IMR-90 (cell line): Measurements from ENCODE around the gene ZNF185. TPM values are rescaled to one million over a fixed set of nuclear protein-coding genes. Genes with fewer than 3 reads are reported as not detected.
A peak's percentile ranks its signal among the peaks of the same experiment; 100 is the strongest.

ENCODE experiments used
- ATAC-seq: fragments of 200-7000 bp; cut with Tn5 transposase; 2 replicates; pipeline ENCODE4 v1.9.1; 2020; ENCODE audit warnings: low read depth, mild to moderate bottlenecking, moderate library complexity
- BruUV-seq: library from RNA; stranded (reverse); fragments of 400-500 nt; replicated peaks from 2 replicates; lab custom pipeline; 2021; lab: Mats Ljungman, UMichigan
- CTCF ChIA-PET: fragments of 300-600 bp; formaldehyde crosslinking; extraction: SDS; loops from one replicate; lab custom pipeline; 2021; ENCODE audit warnings: antibody characterized with exemption; lab: Yijun Ruan, JAX
- POLR2A ChIA-PET: fragments of 300-600 bp; sonication (Branson Sonifier 250); formaldehyde crosslinking; loops from one replicate; lab custom pipeline; 2022; ENCODE audit warnings: antibody characterized with exemption; ENCODE audit not compliant: unreplicated experiment; lab: Charles Lee
- DNase-seq: peaks from one replicate; pipeline ENCODE4 v3.0.0; 2013
- H2AFZ ChIP-seq: replicated peaks from 2 replicates; pipeline ENCODE3; 2013; ENCODE audit warnings: low read length, mild to moderate bottlenecking; ENCODE audit not compliant: poor library complexity
- H2AK5ac ChIP-seq: 2 replicates; pipeline ENCODE4 v1.6.1; 2013; ENCODE audit warnings: low read depth, low read length, inconsistent platforms
- H2AK9ac ChIP-seq: replicated peaks from 2 replicates; pipeline ENCODE3; 2013; ENCODE audit warnings: mild to moderate bottlenecking, low read depth, low read length, moderate library complexity; ENCODE audit not compliant: poor library complexity
- H2BK120ac ChIP-seq: 2 replicates; pipeline ENCODE4 v1.6.1; 2013; ENCODE audit warnings: low read depth, low read length, inconsistent platforms
- H2BK15ac ChIP-seq: 3 replicates; pipeline ENCODE4 v1.6.1; 2013; ENCODE audit warnings: low read depth, low read length, inconsistent platforms
- H2BK20ac ChIP-seq: 2 replicates; pipeline ENCODE4 v1.6.1; 2013; ENCODE audit warnings: low read depth, mild to moderate bottlenecking, inconsistent platforms, low read length, moderate library complexity
- H2BK5ac ChIP-seq: 2 replicates; pipeline ENCODE4 v1.6.1; 2013; ENCODE audit warnings: mild to moderate bottlenecking, low read depth, low read length, inconsistent platforms; ENCODE audit not compliant: poor library complexity, severe bottlenecking
- H3K14ac ChIP-seq: replicated peaks from 2 replicates; pipeline ENCODE4 v1.6.1; 2013; ENCODE audit warnings: low read depth, low read length, inconsistent platforms
- H3K18ac ChIP-seq: 2 replicates; pipeline ENCODE4 v1.6.1; 2013; ENCODE audit warnings: low read depth, low read length, control low read depth
- H3K23ac ChIP-seq: 2 replicates; pipeline ENCODE4 v1.6.1; 2013; ENCODE audit warnings: low read depth, low read length, inconsistent platforms
- H3K27ac ChIP-seq: 2 replicates; pipeline ENCODE4 v1.5.1; 2013; ENCODE audit warnings: mild to moderate bottlenecking, control low read depth, low read length; ENCODE audit not compliant: insufficient read depth
- H3K27me3 ChIP-seq: 2 replicates; pipeline ENCODE4 v1.6.1; 2013; ENCODE audit warnings: low read length; ENCODE audit not compliant: control insufficient read depth, insufficient read depth
- H3K36me3 ChIP-seq: 2 replicates; pipeline ENCODE4 v1.6.1; 2013; ENCODE audit warnings: low read length, mixed read lengths; ENCODE audit not compliant: control insufficient read depth, insufficient read depth
- H3K4ac ChIP-seq: 2 replicates; pipeline ENCODE4 v1.6.1; 2013; ENCODE audit warnings: low read depth, low read length, inconsistent platforms
- H3K4me1 ChIP-seq: 2 replicates; pipeline ENCODE4 v1.6.1; 2013; ENCODE audit warnings: low read length, mixed read lengths; ENCODE audit not compliant: control insufficient read depth, insufficient read depth
- H3K4me2 ChIP-seq: 2 replicates; pipeline ENCODE4 v1.6.1; 2013; ENCODE audit warnings: low read depth, mild to moderate bottlenecking, control low read depth, low read length, moderate library complexity
- H3K4me3 ChIP-seq: 2 replicates; pipeline ENCODE4 v1.5.1; 2013; ENCODE audit warnings: low read depth, mild to moderate bottlenecking, control low read depth, low read length, moderate library complexity; ENCODE audit not compliant: insufficient read depth
- H3K56ac ChIP-seq: 2 replicates; pipeline ENCODE4 v1.6.1; 2013; ENCODE audit warnings: low read length, inconsistent platforms; ENCODE audit not compliant: insufficient read depth; ENCODE audit errors: extremely low read depth
- H3K79me1 ChIP-seq, 2 experiments: 2 replicates each; pipeline ENCODE4 v1.6.1; 2013; ENCODE audit warnings: low read length in 2 of 2, inconsistent platforms in 1 of 2, low read depth in 1 of 2
- H3K9ac ChIP-seq: 2 replicates; pipeline ENCODE4 v1.6.1; 2013; ENCODE audit warnings: low read depth, low read length, control low read depth
- H3K9me1 ChIP-seq: 2 replicates; pipeline ENCODE4 v1.6.1; 2013; ENCODE audit warnings: low read length, inconsistent platforms; ENCODE audit not compliant: insufficient read depth
- H3K9me3 ChIP-seq: 2 replicates; pipeline ENCODE4 v1.6.1; 2013; ENCODE audit warnings: low read length; ENCODE audit not compliant: control insufficient read depth, insufficient read depth
- H4K20me1 ChIP-seq: 2 replicates; pipeline ENCODE4 v1.6.1; 2013; ENCODE audit warnings: low read length, inconsistent platforms; ENCODE audit not compliant: insufficient read depth
- H4K5ac ChIP-seq: 2 replicates; pipeline ENCODE4 v1.6.1; 2013; ENCODE audit warnings: mild to moderate bottlenecking, low read depth, low read length, control low read depth
- H4K8ac ChIP-seq, 2 experiments: 2 replicates each; pipeline ENCODE4 v1.6.1; 2013; ENCODE audit warnings: low read depth in 2 of 2, low read length in 2 of 2, control low read depth in 1 of 2, inconsistent platforms in 1 of 2
- H4K91ac ChIP-seq: 2 replicates; pipeline ENCODE4 v1.6.1; 2013; ENCODE audit warnings: low read depth, low read length, inconsistent platforms; ENCODE audit not compliant: insufficient read depth
- ELK1 ChIP-seq: fragments of 150-350 bp; IDR thresholded peaks from 2 replicates; pipeline ENCODE4 v1.6.1; 2016; ENCODE audit warnings: low read depth, mild to moderate bottlenecking, low read length, moderate library complexity, borderline replicate concordance
- MAZ ChIP-seq: IDR thresholded peaks from 2 replicates; pipeline ENCODE4 v1.6.1; 2012; ENCODE audit warnings: low read depth, mild to moderate bottlenecking, low read length, improper control_type of control experiment, moderate library complexity, borderline replicate concordance
- POLR2A ChIP-seq: IDR thresholded peaks from 2 replicates; pipeline ENCODE4 v1.6.1; 2012; ENCODE audit warnings: mild to moderate bottlenecking, low read depth, low read length
- RAD21 ChIP-seq: IDR thresholded peaks from 2 replicates; pipeline ENCODE4 v1.6.1; 2012; ENCODE audit warnings: low read length, improper control_type of control experiment
- WGBS, 2 experiments: methylation state at CpG; one replicate each; pipeline versions ENCODE4 v1.1.5 to v1.1.7; 2013; ENCODE audit warnings: missing lambda C conversion rate in 2 of 2; ENCODE audit not compliant: insufficient read length in 1 of 2; ENCODE audit errors: extremely low coverage in 2 of 2; 5-methylcytosine and 5-hydroxymethylcytosine counted together
- dilution Hi-C: fragments of 300-500 bp; cut with HindIII; formaldehyde crosslinking; loops from one replicate; pipeline ENCODE4 v1.14.3; 2018; ENCODE audit warnings: low sequenced_read_pairs; ENCODE audit not compliant: unreplicated experiment
- in situ Hi-C: fragments of 300-500 bp; cut with MboI; formaldehyde crosslinking; loops from 3 replicates; pipeline ENCODE4 v1.14.3; 2019; ENCODE audit warnings: low sequenced_read_pairs, inconsistent platforms, mixed read lengths
- intact Hi-C: fragments of 100-400 bp; cut with micrococcal nuclease; formaldehyde crosslinking; loops from 2 replicates; pipeline ENCODE4 v1.10.0; 2022
- polyA plus RNA-seq, 3 experiments: library from polyadenylated mRNA; depleted of rRNA; stranded (reverse); fragments of >200 nt; gene quantifications; 2 replicates each; pipeline ENCODE4 v1.2.3, GENCODE V29; 2012; ENCODE audit warnings: low replicate concordance in 1 of 3
- total RNA-seq: library from RNA; depleted of rRNA; stranded (reverse); fragments of >200 nt; gene quantifications from 2 replicates; pipeline ENCODE4 v1.2.3, GENCODE V29; 2012

ZNF185 gene
- total and polyA plus RNA-seq, 2 of the 4 experiments (the other 2 are of a cell fraction), result 3.2 to 6.3 TPM

DNA sequence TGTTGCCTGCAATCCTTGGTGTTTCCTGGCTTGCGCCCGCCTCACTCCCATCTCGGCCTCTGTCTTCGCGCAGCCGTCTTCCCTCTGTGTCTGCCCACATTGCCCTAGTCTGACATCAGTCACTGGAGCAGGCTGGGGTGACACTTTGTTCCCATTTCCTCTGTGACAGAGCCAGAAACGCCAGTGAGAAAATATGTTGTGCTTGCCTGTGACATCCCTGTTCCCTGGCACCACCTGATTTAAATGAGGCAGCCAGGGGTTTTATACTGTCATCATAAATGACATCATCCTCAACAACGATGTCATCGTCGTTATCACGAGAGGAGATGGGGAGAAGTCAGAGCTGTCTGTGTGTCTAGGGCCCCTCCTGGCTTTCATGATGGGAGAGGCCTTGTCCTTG is 29.1 kb downstream of the ZNF185 start:
- dilution Hi-C loops (no loop called here), in situ Hi-C loops (no loop called here), intact Hi-C loops (loop anchor here (5.0 kb wide), 1 partner anchor 285 kb away; no protein-coding TSS in a partner anchor)
- Histone ChIP-seq H3K27ac (no peak overlapping the region), H2BK20ac (no peak overlapping the region), H2AFZ (no peak overlapping the region), H2AK9ac (no peak overlapping the region), H2AK5ac (no peak overlapping the region), H3K9ac (no peak overlapping the region), H2BK120ac (no peak overlapping the region), H4K20me1 (no peaks in the 10 kb centered on the region), H3K4me2 (no peak overlapping the region), H3K14ac (no peak overlapping the region), H3K27me3 (peaks cover 2% of the 10 kb centered on the region; the same call in 1 of the 2 replicates), H3K23ac (no peak overlapping the region), H3K4me1 (peaks cover 2% of the 10 kb centered on the region; the same call in 1 of the 2 replicates), H3K4me3 (no peak overlapping the region), H4K5ac (no peak overlapping the region), H3K9me1 (no peaks in the 10 kb centered on the region), H3K36me3 (no peaks in the 10 kb centered on the region), H2BK15ac (no peak overlapping the region), H3K79me1 (no peaks in the 10 kb centered on the region), H3K4ac (no peak overlapping the region), H4K8ac (no peak overlapping the region), H2BK5ac (no peak overlapping the region), H3K56ac (no peak overlapping the region), H3K9me3 (no peaks in the 10 kb centered on the region; the same call in 1 of the 2 replicates), H4K91ac (no peak overlapping the region), H3K18ac (no peak overlapping the region)
- TF ChIP-seq ELK1 (no peak), RAD21 (no peak), MAZ (no peak), POLR2A (no peak)
- no TSS peak for BruUV-seq
- ATAC-seq (no peak), DNase-seq (peak; percentile 10)
- 60% methylated on average over 2 of the region's 11 CpGs; no CpG with 5 or more reads in 1 of the 2 experiments for WGBS, 2 experiments
- CTCF ChIA-PET, result no interaction called here
- POLR2A ChIA-PET, result no interaction called here
